ENCODE data around the gene EEF1AKMT4.

DNA sequence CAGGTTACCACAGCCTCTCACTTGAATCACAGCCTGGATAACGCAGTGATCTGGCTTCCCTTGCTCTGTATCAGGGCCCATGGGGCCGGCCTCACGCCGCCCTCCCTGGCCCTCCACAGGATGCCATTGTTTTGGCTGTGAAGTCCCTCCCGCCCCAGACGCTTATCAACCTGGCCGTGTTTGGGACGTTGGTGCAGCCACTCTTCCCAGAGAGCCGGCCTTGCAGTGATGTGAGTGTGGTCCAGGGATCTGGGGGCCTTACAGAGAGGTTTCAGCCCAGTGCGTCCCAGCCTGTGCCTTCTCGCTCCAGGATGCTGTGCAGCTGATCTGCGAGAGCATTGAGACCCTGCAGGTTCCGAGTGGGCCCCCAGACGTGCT is 13.4 kb upstream of the EEF1AKMT4 start:
- TF ChIP-seq, protein P1, sequence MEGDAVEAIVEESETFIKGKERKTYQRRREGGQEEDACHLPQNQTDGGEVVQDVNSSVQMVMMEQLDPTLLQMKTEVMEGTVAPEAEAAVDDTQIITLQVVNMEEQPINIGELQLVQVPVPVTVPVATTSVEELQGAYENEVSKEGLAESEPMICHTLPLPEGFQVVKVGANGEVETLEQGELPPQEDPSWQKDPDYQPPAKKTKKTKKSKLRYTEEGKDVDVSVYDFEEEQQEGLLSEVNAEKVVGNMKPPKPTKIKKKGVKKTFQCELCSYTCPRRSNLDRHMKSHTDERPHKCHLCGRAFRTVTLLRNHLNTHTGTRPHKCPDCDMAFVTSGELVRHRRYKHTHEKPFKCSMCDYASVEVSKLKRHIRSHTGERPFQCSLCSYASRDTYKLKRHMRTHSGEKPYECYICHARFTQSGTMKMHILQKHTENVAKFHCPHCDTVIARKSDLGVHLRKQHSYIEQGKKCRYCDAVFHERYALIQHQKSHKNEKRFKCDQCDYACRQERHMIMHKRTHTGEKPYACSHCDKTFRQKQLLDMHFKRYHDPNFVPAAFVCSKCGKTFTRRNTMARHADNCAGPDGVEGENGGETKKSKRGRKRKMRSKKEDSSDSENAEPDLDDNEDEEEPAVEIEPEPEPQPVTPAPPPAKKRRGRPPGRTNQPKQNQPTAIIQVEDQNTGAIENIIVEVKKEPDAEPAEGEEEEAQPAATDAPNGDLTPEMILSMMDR (IDR thresholded peaks at IDR 0.05): no peak
- TF ChIP-seq POLR2A (IDR thresholded peaks at IDR 0.05) (no peak), EP300 (IDR thresholded peaks at IDR 0.05) (no peak)
